Coronary artery (tissue), 2 donors: ENCODE data around the gene KCNQ2.
"Not testable (repeated sequence)": the region's sequence is repeated elsewhere in the genome, so short reads cannot be mapped to it uniquely, and the experiment has no call there.

Source experiments
- DNase-seq: peaks from one replicate; pipeline ENCODE4 v3.0.0-alpha.2; 2017; ENCODE audit warnings: low spot score
- H3K27ac ChIP-seq, 2 donors: fragments of 200-600 bp; sonication (generic); one replicate each; pipeline ENCODE4 v1.5.1; 2016 to 2019
- H3K4me3 ChIP-seq: fragments of 200-600 bp; sonication (generic); 2 replicates; pipeline ENCODE4 v1.5.1; 2016; ENCODE audit warnings: mild to moderate bottlenecking, moderate library complexity
- TF ChIP-seq, protein P1 (sequence below): fragments of 200-600 bp; sonication (generic); IDR thresholded peaks from one replicate; pipeline ENCODE4 v1.5.1; 2019; ENCODE audit warnings: antibody characterized with exemption

The KCNQ2 gene

DNA sequence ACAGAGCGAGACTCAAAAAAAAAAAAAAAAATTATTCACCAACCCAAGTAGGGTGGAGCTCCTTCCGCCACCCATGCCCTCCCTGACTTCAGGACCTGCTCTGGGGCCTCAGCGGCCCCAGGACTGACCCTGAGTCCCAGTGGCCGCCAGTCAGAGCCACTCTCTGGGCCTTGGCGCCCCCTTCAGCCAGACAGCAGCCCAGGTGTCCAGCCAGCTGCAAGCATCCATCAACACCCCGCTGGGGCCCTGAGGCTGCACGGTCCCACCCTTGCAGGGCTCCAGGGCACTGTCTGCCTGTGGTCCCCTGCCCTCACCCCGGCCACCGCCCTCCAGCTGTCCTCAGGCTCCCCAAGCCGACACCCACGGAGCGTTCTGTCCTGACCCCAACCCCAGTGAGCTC is 11.4 kb upstream of the KCNQ2 start:
- Histone ChIP-seq H3K4me3 (no peak overlapping the region), H3K27ac (no peak overlapping the region)
- TF ChIP-seq, protein P1, sequence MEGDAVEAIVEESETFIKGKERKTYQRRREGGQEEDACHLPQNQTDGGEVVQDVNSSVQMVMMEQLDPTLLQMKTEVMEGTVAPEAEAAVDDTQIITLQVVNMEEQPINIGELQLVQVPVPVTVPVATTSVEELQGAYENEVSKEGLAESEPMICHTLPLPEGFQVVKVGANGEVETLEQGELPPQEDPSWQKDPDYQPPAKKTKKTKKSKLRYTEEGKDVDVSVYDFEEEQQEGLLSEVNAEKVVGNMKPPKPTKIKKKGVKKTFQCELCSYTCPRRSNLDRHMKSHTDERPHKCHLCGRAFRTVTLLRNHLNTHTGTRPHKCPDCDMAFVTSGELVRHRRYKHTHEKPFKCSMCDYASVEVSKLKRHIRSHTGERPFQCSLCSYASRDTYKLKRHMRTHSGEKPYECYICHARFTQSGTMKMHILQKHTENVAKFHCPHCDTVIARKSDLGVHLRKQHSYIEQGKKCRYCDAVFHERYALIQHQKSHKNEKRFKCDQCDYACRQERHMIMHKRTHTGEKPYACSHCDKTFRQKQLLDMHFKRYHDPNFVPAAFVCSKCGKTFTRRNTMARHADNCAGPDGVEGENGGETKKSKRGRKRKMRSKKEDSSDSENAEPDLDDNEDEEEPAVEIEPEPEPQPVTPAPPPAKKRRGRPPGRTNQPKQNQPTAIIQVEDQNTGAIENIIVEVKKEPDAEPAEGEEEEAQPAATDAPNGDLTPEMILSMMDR: no peak
- no peak for DNase-seq

DNA sequence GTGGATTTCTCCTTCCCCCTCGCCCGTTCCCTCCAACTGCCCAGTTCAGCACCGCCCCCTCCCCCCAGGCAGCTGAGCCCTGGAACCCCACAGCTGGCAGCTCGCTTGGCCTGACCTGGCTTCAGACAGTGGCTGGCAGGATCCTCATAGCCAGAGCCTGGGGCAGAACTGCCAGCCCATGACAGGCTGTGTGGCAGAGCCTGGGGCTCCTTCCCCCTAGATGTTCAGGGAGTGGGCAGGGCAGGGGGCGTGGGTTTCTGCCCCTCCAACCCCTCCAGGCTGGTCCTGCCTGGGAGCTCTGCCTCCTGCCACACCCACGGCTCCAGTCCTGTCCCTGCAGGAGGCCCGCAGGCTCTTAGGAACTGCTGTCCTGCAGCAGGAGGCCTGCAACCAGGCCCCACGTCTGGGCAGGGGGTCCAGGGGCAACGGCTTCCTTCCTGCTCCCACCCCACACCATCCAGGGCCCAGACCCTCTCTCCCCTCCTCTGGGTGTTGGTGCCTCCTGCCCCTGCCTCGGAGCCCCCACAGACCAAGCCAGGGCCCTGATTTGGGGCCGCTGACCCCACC is 9.6 kb upstream of the KCNQ2 start:
- Histone ChIP-seq H3K27ac (no peak overlapping the region), H3K4me3 (no peak overlapping the region)
- TF ChIP-seq, protein P1: no peak
- no peak for DNase-seq

DNA sequence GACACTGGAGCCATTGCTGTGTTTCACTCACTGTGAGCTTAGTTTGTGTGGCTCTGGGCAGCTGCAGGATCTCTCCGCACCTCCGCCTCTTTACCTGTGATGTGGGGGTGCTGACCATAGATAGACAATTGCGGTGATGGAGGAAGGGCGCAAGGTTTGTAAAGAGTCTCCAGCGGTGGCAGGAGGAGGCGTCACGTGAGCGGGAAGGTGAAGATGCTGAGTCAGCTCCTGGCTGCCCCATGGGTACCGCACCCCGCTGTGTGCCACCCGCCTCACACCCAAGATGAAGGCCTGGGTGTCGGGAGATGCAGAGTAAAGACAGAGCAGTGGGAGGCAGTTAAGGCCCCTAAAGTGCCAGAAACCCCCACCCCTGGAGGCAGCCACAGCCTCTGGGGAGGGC is 9.0 kb upstream of the KCNQ2 start:
- TF ChIP-seq, protein P1: no peak
- no peak overlapping the region for H3K27ac ChIP-seq
- DNase-seq: no peak
- no peak overlapping the region for H3K4me3 ChIP-seq

DNA sequence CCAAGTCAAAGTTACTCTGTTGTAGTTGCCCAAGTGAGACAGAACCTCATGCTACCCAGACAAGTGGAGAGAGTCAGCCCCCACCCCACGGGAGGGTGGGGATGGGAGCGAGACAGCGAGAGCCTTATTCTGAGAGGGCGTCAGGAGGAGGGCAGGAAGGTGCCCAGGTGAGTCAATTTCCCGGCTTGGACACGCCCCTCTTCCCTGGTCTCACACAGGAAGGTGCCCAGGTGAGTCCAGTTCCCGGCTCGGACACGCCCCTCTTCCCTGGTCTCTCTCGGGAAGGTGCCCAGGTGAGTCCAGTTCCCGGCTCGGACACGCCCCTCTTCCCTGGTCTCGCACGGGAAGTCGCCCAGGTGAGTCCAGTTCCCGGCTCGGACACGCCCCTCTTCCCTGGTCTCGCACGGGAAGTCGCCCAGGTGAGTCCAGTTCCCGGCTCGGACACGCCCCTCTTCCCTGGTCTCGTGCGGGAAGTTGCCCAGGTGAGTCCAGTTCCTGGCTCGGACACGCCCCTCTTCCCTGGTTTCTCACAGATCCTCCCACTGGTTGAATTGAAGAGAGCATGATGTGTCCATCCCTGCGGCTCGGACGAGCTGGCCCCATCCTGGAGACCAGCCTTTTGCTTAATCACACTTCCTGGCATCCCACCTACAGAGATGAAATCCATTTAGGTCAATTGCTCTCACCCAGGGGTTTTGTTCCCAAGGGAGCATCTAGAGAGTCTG is 7.4 kb upstream of the KCNQ2 start:
- DNase-seq, H3K27ac ChIP-seq, H3K4me3 ChIP-seq: not testable (repeated sequence)

DNA sequence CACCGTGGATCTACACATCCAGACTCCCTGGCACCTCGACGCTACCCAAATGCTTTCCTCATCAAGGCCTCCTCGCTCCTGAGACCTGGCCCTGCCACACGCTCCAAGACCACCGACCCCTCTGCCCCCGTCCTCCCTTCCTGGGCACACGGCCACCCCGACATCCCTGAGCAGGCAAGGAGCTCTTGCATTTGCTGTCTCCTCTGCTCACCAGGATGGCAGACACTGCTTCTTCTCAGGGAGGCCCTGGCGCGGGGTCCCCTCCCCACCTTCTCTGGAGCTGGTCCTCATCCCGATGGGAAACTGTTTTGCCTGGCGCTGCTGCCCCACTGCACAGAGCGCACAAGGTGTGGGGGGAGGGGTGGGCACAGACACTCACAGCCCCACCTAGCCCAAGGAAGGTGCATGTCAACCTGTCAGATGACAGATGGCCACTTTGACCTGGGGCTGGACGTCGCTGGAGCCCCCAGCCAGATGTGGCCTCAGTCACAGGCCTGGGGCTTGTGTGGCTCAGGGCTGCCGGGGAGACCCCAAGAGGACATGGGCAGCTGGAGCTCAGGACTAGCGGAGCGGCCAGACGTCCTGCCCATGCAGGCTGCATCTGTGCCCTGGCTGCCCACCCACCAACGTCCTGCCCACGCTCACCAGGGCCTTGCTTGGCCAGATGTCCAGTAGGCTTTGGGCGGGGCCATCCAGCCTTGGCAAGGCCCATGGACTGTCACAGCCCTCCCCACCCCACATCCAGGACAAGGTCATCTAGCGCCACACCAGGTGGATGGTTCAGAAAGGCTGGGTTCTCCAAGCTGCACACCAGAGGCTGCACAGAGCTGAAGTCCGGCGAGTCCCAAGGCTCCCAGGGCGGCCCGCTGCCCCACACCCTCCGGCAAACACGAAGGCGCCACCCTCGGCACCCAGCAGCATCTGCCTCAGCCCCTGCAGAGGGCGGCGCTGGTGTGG is 6.2 kb upstream of the KCNQ2 start:
- Histone ChIP-seq H3K27ac (no peak overlapping the region), H3K4me3 (no peak overlapping the region)
- TF ChIP-seq, protein P1: no peak
- no peak for DNase-seq

DNA sequence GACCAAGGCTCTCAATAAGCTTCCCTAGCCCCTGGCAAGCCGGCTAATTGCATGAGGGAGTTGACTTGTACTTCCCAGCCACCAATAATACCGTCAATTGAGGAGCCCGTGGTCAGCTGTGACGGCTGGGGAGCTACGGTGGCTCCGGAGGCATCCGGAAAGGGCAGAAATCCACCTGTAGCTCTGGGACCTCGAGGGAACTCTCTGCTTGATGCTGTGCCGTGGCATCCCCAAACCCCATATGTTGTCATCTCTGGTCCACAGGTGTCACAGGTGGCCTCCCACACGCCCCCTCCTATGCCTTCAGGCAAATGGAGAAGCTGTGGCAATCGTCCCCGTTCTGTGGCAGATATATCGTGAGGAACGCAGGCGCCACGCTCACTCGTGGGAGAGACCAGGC is 5.5 kb upstream of the KCNQ2 start:
- H3K4me3 ChIP-seq: no peak overlapping the region
- DNase-seq: no peak
- no peak overlapping the region for H3K27ac ChIP-seq
- TF ChIP-seq, protein P1: no peak

DNA sequence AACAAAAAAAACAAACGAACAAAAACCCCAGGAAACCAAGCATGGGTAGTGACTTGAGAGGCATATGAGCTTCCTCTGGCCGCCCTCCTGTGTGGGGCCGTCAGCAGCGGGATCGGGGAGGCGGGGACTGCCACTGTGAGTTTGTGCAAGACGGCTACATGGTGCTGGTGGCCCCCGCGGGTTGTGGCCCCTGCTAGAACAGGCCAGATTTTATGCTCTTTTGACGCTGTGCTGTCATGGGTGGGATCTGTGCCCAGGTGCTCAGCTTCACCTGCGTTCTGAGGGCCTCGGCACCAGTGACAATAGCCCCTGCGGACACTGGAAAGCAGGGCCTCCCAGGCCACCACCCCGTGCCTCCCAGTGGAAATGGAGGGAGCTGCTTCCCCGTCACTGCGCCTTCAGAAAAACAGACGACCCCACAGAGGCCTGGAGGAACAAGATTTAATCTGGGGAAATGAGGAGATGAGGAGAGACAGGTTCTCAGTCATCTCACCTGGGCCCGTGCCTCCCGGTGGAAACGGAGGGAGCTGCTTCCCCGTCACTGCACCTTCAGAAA is 4.7 kb upstream of the KCNQ2 start:
- Histone ChIP-seq H3K27ac (no peak overlapping the region), H3K4me3 (no peak overlapping the region)
- TF ChIP-seq, protein P1: no peak
- DNase-seq: no peak
